BE2C (cell line): ENCODE measurements around the gene TPM1.

Experiments used
- DNase-seq: peaks from one replicate; pipeline ENCODE4 v3.0.0-alpha.2; 2020
- H3K27me3 ChIP-seq: fragments of 250-450 bp; sonication (Bioruptor Pico); 2 replicates; pipeline ENCODE4 v1.5.1; 2020; ENCODE audit warnings: mild to moderate bottlenecking
- H3K36me3 ChIP-seq: fragments of 250-450 bp; sonication (Bioruptor Pico); 2 replicates; pipeline ENCODE4 v1.5.1; 2020; ENCODE audit warnings: mild to moderate bottlenecking
- H3K4me1 ChIP-seq: fragments of 250-450 bp; sonication (Bioruptor Pico); 2 replicates; pipeline ENCODE4 v1.5.1; 2020
- H3K4me3 ChIP-seq: 2 replicates; pipeline ENCODE4 v1.5.1; 2011; ENCODE audit warnings: low read depth, low read length
- H3K9me3 ChIP-seq: fragments of 250-450 bp; sonication (Bioruptor Pico); 2 replicates; pipeline ENCODE4 v1.5.1; 2020
- CTCF ChIP-seq: IDR thresholded peaks from 2 replicates; pipeline ENCODE4 v1.5.1; 2012; ENCODE audit warnings: mild to moderate bottlenecking, low read depth, low read length

TPM1 gene

GRCh38 chr15:63077952-63078351 is 35.4 kb downstream of the TPM1 start:
- Histone ChIP-seq H3K4me3 (no peak overlapping the region), H3K9me3 (no peaks in the 10 kb centered on the region), H3K27me3 (no peaks in the 10 kb centered on the region), H3K4me1 (peaks cover 10% of the 10 kb centered on the region), H3K36me3 (no peaks in the 10 kb centered on the region)
- no peak for DNase-seq
- TF ChIP-seq CTCF: no peak

- peaks cover 7% of the 10 kb centered on the region for H3K4me1 ChIP-seq
Observed at GRCh38 chr15:63079947-63080626, 37.5 kb downstream of the TPM1 start.

GRCh38 chr15:63080634-63081250 is 38.2 kb downstream of the TPM1 start:
- Histone ChIP-seq H3K9me3 (no peaks in the 10 kb centered on the region), H3K4me3 (no peak overlapping the region), H3K27me3 (no peaks in the 10 kb centered on the region), H3K36me3 (no peaks in the 10 kb centered on the region), H3K4me1 (peaks cover 7% of the 10 kb centered on the region)
- no peak for TF ChIP-seq CTCF
- no peak for DNase-seq

More at GRCh38 chr15:63079947-63080626, 37.5 kb downstream of the TPM1 start:
- no peak for TF ChIP-seq CTCF
- H3K27me3 ChIP-seq: no peaks in the 10 kb centered on the region
- no peaks in the 10 kb centered on the region for H3K36me3 ChIP-seq
- DNase-seq: no peak
- no peaks in the 10 kb centered on the region for H3K9me3 ChIP-seq
- H3K4me3 ChIP-seq: no peak overlapping the region

- Histone ChIP-seq H3K36me3 (no peaks in the 10 kb centered on the region), H3K9me3 (no peaks in the 10 kb centered on the region), H3K27me3 (no peaks in the 10 kb centered on the region), H3K4me1 (peaks cover 7% of the 10 kb centered on the region), H3K4me3 (no peak overlapping the region)
- no peak for TF ChIP-seq CTCF
- no peak for DNase-seq
Observed at GRCh38 chr15:63082366-63082765, 39.8 kb downstream of the TPM1 start.

GRCh38 chr15:63083044-63083443 is 40.5 kb downstream of the TPM1 start:
- Histone ChIP-seq H3K36me3 (no peaks in the 10 kb centered on the region), H3K4me1 (peaks cover 7% of the 10 kb centered on the region), H3K27me3 (no peaks in the 10 kb centered on the region), H3K4me3 (no peak overlapping the region), H3K9me3 (no peaks in the 10 kb centered on the region)
- peak; percentile 36 for DNase-seq
- no peak for TF ChIP-seq CTCF

GRCh38 chr15:63083541-63083940 is 41.0 kb downstream of the TPM1 start:
- TF ChIP-seq CTCF: peak; percentile 1; the same call in 1 of the 2 replicates
- no peaks in the 10 kb centered on the region for H3K27me3 ChIP-seq
- no peak for DNase-seq
- no peaks in the 10 kb centered on the region for H3K9me3 ChIP-seq
- no peak overlapping the region for H3K4me3 ChIP-seq
- peaks cover 7% of the 10 kb centered on the region for H3K4me1 ChIP-seq
- no peaks in the 10 kb centered on the region for H3K36me3 ChIP-seq
